Hepatocyte (in vitro differentiated cells): ENCODE measurements around the gene NUP214. TPM values are rescaled to one million over a fixed set of nuclear protein-coding genes. Genes with fewer than 3 reads are reported as not detected.
"Not testable (repeated sequence)": the region's sequence is repeated elsewhere in the genome, so short reads cannot be mapped to it uniquely, and the experiment has no call there.

ENCODE experiments used
- DNase-seq: peaks from one replicate; pipeline ENCODE4 v3.0.0-alpha.2; 2016; ENCODE audit warnings: low spot score
- H2AFZ ChIP-seq: fragments of 200-600 bp; sonication (generic); 2 replicates; pipeline ENCODE4 v1.6.0; 2016; ENCODE audit warnings: antibody characterized with exemption, mild to moderate bottlenecking
- H3K27ac ChIP-seq: fragments of 200-600 bp; sonication (generic); 2 replicates; pipeline ENCODE4 v1.5.1; 2016; ENCODE audit warnings: mild to moderate bottlenecking
- H3K27me3 ChIP-seq: fragments of 200-600 bp; sonication (generic); 2 replicates; pipeline ENCODE4 v1.6.1; 2016
- H3K36me3 ChIP-seq: fragments of 200-600 bp; sonication (generic); replicated peaks from 2 replicates; pipeline ENCODE4 v1.5.1; 2016; ENCODE audit warnings: low read depth; ENCODE audit not compliant: insufficient read depth
- H3K4me1 ChIP-seq: fragments of 200-600 bp; sonication (generic); 2 replicates; pipeline ENCODE4 v1.5.1; 2016; ENCODE audit warnings: mild to moderate bottlenecking, moderate library complexity; ENCODE audit not compliant: insufficient read depth
- H3K4me2 ChIP-seq: fragments of 200-600 bp; sonication (generic); 2 replicates; pipeline ENCODE4 v1.6.0; 2016
- H3K4me3 ChIP-seq: fragments of 200-600 bp; sonication (generic); 2 replicates; pipeline ENCODE4 v1.5.1; 2016; ENCODE audit warnings: mild to moderate bottlenecking
- H3K79me2 ChIP-seq: fragments of 200-600 bp; sonication (generic); 2 replicates; pipeline ENCODE4 v1.6.0; 2017; ENCODE audit warnings: mild to moderate bottlenecking
- H3K9me2 ChIP-seq: fragments of 200-600 bp; sonication (generic); replicated peaks from 2 replicates; pipeline ENCODE4 v1.6.0; 2017; ENCODE audit warnings: mild to moderate bottlenecking; ENCODE audit not compliant: insufficient read depth
- H3K9me3 ChIP-seq: fragments of 200-600 bp; sonication (generic); 2 replicates; pipeline ENCODE4 v1.5.1; 2016; ENCODE audit warnings: low read depth, mild to moderate bottlenecking
- H4K20me1 ChIP-seq: fragments of 200-600 bp; sonication (generic); 2 replicates; pipeline ENCODE4 v1.6.0; 2016; ENCODE audit warnings: mild to moderate bottlenecking; ENCODE audit not compliant: insufficient read depth, poor library complexity, severe bottlenecking
- EZH2 ChIP-seq: fragments of 200-600 bp; sonication (generic); IDR thresholded peaks from 2 replicates; pipeline ENCODE4 v1.6.1; 2016; ENCODE audit warnings: antibody characterized with exemption, mild to moderate bottlenecking, borderline replicate concordance
- EZH2phosphoT487 ChIP-seq: fragments of 200-600 bp; sonication (generic); IDR thresholded peaks from one replicate; pipeline ENCODE4 v1.6.1; 2018; ENCODE audit warnings: antibody characterized with exemption, mild to moderate bottlenecking, low read depth, moderate library complexity; ENCODE audit not compliant: unreplicated experiment, severe bottlenecking
- WGBS: methylation state at CpG from one replicate; pipeline ENCODE4 v1.1.6; 2016; ENCODE audit warnings: low lambda C conversion rate; ENCODE audit errors: missing lambda C conversion rate; 5-methylcytosine and 5-hydroxymethylcytosine counted together
- polyA plus RNA-seq: library from polyadenylated mRNA; unstranded; fragments of >200 nt; fragmentation: Nextera tagmentation; extraction: Ambion mirVana; gene quantifications from 2 replicates; pipeline ENCODE4 v1.2.1, GENCODE V29; 2016
- total RNA-seq: library from RNA; depleted of rRNA; stranded (reverse); fragments of >200 nt; gene quantifications from 2 replicates; pipeline ENCODE4 v1.2.3, GENCODE V29; 2014
- TF ChIP-seq, protein P1 (sequence below): fragments of 200-600 bp; sonication (generic); IDR thresholded peaks from 2 replicates; pipeline ENCODE4 v1.5.1; 2016; ENCODE audit warnings: antibody characterized with exemption, mild to moderate bottlenecking; ENCODE audit not compliant: poor library complexity

NUP214 gene
- total and polyA plus RNA-seq, 2 experiments from 2014 or later = 13.7 to 18.1 TPM

DNA sequence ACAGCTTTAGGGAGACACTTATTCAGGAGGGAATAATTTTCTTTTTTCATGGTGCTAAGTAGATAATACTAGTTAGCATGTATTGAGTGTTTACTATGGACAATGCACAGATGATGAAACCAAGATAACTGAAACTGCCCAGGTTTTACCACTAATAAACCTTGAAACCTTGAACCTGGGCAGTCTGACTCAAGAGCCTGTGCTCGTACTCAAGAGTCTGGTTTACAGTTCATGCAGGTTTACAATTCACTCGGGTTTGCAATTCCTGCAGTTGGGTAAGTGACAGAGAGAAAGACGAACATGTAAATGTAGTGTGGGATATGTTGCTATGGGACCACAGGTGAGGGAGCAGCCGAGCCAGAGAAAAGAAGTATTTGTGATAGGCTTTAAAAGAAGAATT is 28.2 kb downstream of the NUP214 start:
- Histone ChIP-seq H3K4me2 (no peak overlapping the region), H3K27ac (no peak overlapping the region), H4K20me1 (no peaks in the 10 kb centered on the region), H3K36me3 (no peaks in the 10 kb centered on the region), H3K9me2 (no peaks in the 10 kb centered on the region), H3K27me3 (no peaks in the 10 kb centered on the region), H3K79me2 (no peaks in the 10 kb centered on the region), H2AFZ (no peak overlapping the region), H3K4me1 (no peaks in the 10 kb centered on the region), H3K4me3 (no peak overlapping the region), H3K9me3 (no peaks in the 10 kb centered on the region)
- 92% methylated on average over 4 of the region's 4 CpGs for WGBS
- DNase-seq = peak; percentile 10
- no peak for TF ChIP-seq EZH2

DNA sequence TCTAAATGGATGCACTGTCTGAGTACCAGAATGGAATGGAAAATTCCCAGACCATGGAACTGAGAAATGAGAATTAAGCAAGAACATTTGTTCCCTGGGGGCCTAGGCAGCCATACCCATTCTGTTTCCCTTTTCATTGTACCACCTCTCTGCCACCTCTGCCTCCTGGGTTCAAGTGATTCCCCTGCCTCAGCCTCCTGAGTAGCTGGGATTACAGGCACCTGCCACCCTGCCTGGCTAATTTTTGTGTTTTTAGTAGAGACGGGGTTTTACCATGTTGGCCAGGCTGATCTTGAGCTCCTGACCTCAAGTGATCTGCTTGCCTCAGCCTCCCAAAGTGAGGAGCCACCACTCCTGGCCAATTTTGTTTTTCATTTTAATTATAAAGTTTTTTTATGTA is 33.3 kb downstream of the NUP214 start:
- H2AFZ ChIP-seq, H4K20me1 ChIP-seq, H3K27me3 ChIP-seq, H3K9me2 ChIP-seq, H3K4me2 ChIP-seq, H3K4me3 ChIP-seq, H3K4me1 ChIP-seq, DNase-seq, H3K9me3 ChIP-seq, H3K79me2 ChIP-seq, H3K27ac ChIP-seq, H3K36me3 ChIP-seq: not testable (repeated sequence)
- WGBS = 94% methylated on average over 1 of the region's 1 CpG

DNA sequence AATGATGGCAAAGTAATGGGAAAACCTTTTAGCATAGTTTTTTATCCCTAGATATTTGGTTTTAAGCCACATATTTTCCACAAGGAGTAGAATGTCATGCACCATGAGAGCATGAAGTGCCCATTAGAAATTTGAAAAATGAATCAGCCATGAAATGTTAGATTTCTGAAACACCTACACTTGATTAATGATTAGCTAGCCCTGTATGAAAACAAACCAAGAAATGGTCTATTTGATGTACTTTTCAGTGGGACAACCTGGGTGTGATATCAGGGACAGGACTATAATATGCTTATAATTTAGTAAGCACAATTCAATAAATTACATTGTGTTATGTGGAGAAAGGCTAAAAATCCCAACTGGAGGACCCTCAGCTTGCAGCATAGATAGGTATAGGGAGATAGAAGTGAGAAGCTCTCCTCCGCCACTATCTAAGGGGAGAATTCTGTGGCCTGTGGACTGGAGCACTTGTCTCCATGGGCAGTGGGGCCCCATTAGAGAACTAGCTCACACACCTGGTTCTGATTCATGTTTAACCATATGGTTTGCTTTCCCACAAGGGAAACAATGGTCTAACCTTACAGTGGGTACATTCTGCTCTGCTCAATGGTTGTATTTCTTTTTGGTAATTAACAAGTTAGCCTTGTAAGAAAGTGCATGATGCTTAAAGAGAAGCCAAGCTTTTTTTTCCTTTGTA is 35.2 kb downstream of the NUP214 start:
- Histone ChIP-seq H3K27ac (no peak overlapping the region), H3K4me3 (no peak overlapping the region), H2AFZ (no peak overlapping the region), H3K4me2 (no peak overlapping the region), H3K9me2 (no peaks in the 10 kb centered on the region), H3K9me3 (no peaks in the 10 kb centered on the region), H3K79me2 (no peaks in the 10 kb centered on the region), H4K20me1 (no peaks in the 10 kb centered on the region), H3K36me3 (no peaks in the 10 kb centered on the region), H3K4me1 (no peaks in the 10 kb centered on the region), H3K27me3 (no peaks in the 10 kb centered on the region)
- 100% methylated on average over 1 of the region's 1 CpG for WGBS
- no peak for DNase-seq
- TF ChIP-seq, protein P1, sequence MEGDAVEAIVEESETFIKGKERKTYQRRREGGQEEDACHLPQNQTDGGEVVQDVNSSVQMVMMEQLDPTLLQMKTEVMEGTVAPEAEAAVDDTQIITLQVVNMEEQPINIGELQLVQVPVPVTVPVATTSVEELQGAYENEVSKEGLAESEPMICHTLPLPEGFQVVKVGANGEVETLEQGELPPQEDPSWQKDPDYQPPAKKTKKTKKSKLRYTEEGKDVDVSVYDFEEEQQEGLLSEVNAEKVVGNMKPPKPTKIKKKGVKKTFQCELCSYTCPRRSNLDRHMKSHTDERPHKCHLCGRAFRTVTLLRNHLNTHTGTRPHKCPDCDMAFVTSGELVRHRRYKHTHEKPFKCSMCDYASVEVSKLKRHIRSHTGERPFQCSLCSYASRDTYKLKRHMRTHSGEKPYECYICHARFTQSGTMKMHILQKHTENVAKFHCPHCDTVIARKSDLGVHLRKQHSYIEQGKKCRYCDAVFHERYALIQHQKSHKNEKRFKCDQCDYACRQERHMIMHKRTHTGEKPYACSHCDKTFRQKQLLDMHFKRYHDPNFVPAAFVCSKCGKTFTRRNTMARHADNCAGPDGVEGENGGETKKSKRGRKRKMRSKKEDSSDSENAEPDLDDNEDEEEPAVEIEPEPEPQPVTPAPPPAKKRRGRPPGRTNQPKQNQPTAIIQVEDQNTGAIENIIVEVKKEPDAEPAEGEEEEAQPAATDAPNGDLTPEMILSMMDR = no peak
- TF ChIP-seq EZH2 (no peak), EZH2phosphoT487 (no peak)

DNA sequence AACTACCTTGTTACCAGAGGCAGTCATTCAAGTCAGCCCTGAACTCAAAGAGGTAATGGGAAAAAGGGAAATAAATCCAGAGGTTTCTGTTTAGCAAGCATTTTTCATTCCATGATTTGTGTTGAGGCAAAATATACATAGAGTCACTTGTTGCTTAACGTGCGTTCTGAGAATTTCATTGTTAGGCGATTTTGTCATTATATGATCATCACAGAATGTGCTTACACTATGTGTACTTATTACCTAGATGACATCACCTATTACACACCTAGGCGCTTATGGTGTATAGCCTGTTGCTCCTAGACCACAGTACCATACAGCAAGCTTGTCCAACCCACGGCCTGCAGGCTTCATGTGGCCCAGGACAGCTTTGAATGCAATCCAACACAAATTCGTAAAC is 36.2 kb downstream of the NUP214 start:
- no peaks in the 10 kb centered on the region for H3K36me3 ChIP-seq

More for the DNA sequence above, 36.2 kb downstream of the NUP214 start:
- Histone ChIP-seq H3K27me3 (no peaks in the 10 kb centered on the region), H3K4me3 (no peak overlapping the region), H3K4me1 (no peaks in the 10 kb centered on the region), H4K20me1 (no peaks in the 10 kb centered on the region), H3K79me2 (no peaks in the 10 kb centered on the region), H3K4me2 (no peak overlapping the region), H2AFZ (no peak overlapping the region), H3K27ac (no peak overlapping the region), H3K9me2 (no peaks in the 10 kb centered on the region), H3K9me3 (no peaks in the 10 kb centered on the region)
- 96% methylated on average over 6 of the region's 6 CpGs for WGBS
- TF ChIP-seq EZH2 (no peak), EZH2phosphoT487 (no peak)
- TF ChIP-seq, protein P1 = no peak
- no peak for DNase-seq
